ENCODE measurements around the gene STEEP1.

DNA sequence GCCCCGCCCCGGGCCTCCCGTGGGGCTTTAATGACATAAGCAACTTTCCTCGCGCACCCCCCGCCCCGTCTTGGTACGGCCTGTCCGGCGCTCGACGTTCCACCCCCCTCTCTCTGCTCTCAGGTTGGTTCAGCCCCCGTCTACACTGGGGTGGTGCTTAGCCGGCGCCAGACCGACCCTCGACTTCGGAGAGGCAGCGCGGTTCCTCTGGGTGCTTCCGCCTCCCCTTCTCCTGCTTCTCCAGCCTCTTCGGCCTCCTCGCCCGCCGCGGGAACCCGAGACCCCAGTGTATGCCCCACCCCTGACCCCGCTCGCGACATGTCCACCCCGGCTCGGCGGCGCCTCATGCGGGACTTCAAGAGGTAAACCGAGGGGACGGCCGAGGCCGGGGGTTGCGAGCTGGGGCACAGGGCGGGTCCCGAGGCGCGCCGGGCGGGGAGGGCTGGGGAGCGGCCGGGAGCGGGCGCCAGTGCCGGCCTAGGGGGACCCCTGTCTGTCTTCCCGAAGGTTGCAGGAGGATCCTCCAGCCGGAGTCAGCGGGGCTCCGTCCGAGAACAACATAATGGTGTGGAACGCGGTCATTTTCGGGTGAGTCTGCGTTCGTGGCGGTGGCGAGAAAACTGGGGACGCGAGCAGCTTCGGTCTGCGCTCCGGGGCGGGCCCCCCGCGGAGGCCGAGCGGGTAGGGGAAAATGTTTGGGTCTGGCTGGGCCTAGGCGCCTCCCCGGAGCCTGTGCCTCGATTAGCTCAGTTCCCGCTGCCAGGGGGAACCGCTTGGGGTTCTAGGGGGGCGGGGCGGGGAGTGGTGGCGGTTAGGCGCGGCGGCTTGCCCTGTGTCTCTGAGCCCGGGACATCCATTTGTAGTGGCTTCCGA, 9.4 kb upstream of the STEEP1 start, which contains the start of gene UBE2A:
- TF ChIP-seq, protein P1, sequence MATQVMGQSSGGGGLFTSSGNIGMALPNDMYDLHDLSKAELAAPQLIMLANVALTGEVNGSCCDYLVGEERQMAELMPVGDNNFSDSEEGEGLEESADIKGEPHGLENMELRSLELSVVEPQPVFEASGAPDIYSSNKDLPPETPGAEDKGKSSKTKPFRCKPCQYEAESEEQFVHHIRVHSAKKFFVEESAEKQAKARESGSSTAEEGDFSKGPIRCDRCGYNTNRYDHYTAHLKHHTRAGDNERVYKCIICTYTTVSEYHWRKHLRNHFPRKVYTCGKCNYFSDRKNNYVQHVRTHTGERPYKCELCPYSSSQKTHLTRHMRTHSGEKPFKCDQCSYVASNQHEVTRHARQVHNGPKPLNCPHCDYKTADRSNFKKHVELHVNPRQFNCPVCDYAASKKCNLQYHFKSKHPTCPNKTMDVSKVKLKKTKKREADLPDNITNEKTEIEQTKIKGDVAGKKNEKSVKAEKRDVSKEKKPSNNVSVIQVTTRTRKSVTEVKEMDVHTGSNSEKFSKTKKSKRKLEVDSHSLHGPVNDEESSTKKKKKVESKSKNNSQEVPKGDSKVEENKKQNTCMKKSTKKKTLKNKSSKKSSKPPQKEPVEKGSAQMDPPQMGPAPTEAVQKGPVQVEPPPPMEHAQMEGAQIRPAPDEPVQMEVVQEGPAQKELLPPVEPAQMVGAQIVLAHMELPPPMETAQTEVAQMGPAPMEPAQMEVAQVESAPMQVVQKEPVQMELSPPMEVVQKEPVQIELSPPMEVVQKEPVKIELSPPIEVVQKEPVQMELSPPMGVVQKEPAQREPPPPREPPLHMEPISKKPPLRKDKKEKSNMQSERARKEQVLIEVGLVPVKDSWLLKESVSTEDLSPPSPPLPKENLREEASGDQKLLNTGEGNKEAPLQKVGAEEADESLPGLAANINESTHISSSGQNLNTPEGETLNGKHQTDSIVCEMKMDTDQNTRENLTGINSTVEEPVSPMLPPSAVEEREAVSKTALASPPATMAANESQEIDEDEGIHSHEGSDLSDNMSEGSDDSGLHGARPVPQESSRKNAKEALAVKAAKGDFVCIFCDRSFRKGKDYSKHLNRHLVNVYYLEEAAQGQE (IDR thresholded peaks at IDR 0.05): no peak
- TF ChIP-seq, protein P2, sequence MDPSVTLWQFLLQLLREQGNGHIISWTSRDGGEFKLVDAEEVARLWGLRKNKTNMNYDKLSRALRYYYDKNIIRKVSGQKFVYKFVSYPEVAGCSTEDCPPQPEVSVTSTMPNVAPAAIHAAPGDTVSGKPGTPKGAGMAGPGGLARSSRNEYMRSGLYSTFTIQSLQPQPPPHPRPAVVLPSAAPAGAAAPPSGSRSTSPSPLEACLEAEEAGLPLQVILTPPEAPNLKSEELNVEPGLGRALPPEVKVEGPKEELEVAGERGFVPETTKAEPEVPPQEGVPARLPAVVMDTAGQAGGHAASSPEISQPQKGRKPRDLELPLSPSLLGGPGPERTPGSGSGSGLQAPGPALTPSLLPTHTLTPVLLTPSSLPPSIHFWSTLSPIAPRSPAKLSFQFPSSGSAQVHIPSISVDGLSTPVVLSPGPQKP (IDR thresholded peaks at IDR 0.05; ENCODE audit: low read depth, low read length): no peak
- TF ChIP-seq, protein P3, sequence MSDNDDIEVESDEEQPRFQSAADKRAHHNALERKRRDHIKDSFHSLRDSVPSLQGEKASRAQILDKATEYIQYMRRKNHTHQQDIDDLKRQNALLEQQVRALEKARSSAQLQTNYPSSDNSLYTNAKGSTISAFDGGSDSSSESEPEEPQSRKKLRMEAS (IDR thresholded peaks at IDR 0.05): peak; percentile 78
- TF ChIP-seq POLR2A (IDR thresholded peaks at IDR 0.05; ENCODE audit: low read length) (peak; percentile 95), ESRRA (IDR thresholded peaks at IDR 0.05; ENCODE audit: borderline replicate concordance, low read length) (no peak), MYC (IDR thresholded peaks at IDR 0.05; ENCODE audit: borderline replicate concordance, low read length) (0 out of 2 replicates have a peak, but pooled peaks have one; percentile 49), RAD21 (conservative IDR thresholded peaks at IDR 0.05 in 1 of 2, IDR thresholded peaks at IDR 0.05 in 1 of 2) (peak; percentile 16 to 20; a peak in 2 of 5 replicates), PHF8 (IDR thresholded peaks at IDR 0.05; ENCODE audit: borderline replicate concordance, low read depth) (peak; percentile 88; the same call in 1 of the 2 replicates)
- TF ChIP-seq, protein P4, sequence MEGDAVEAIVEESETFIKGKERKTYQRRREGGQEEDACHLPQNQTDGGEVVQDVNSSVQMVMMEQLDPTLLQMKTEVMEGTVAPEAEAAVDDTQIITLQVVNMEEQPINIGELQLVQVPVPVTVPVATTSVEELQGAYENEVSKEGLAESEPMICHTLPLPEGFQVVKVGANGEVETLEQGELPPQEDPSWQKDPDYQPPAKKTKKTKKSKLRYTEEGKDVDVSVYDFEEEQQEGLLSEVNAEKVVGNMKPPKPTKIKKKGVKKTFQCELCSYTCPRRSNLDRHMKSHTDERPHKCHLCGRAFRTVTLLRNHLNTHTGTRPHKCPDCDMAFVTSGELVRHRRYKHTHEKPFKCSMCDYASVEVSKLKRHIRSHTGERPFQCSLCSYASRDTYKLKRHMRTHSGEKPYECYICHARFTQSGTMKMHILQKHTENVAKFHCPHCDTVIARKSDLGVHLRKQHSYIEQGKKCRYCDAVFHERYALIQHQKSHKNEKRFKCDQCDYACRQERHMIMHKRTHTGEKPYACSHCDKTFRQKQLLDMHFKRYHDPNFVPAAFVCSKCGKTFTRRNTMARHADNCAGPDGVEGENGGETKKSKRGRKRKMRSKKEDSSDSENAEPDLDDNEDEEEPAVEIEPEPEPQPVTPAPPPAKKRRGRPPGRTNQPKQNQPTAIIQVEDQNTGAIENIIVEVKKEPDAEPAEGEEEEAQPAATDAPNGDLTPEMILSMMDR (IDR thresholded peaks at IDR 0.05): peak; percentile 22; the same call in 2 of the 3 replicates
- TF ChIP-seq, protein P5, sequence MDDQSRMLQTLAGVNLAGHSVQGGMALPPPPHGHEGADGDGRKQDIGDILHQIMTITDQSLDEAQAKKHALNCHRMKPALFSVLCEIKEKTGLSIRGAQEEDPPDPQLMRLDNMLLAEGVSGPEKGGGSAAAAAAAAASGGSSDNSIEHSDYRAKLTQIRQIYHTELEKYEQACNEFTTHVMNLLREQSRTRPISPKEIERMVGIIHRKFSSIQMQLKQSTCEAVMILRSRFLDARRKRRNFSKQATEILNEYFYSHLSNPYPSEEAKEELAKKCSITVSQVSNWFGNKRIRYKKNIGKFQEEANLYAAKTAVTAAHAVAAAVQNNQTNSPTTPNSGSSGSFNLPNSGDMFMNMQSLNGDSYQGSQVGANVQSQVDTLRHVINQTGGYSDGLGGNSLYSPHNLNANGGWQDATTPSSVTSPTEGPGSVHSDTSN (IDR thresholded peaks at IDR 0.05): no peak
